Measurements from ENCODE around the gene MITF.

The MITF gene

GRCh38 chr3:69941439-69942176 is 202.3 kb downstream of the MITF start:
- Mint-ChIP-seq H3K9me3 (no peaks in the 10 kb centered on the region), H3K36me3 (ENCODE audit: low read depth) (no peaks in the 10 kb centered on the region), H3K27me3 (ENCODE audit: low read depth) (no peaks in the 10 kb centered on the region), H3K4me1 (ENCODE audit: low read depth) (peaks cover 2% of the 10 kb centered on the region), H3K27ac (no peak overlapping the region), H3K4me3 (no peak overlapping the region)

DNA sequence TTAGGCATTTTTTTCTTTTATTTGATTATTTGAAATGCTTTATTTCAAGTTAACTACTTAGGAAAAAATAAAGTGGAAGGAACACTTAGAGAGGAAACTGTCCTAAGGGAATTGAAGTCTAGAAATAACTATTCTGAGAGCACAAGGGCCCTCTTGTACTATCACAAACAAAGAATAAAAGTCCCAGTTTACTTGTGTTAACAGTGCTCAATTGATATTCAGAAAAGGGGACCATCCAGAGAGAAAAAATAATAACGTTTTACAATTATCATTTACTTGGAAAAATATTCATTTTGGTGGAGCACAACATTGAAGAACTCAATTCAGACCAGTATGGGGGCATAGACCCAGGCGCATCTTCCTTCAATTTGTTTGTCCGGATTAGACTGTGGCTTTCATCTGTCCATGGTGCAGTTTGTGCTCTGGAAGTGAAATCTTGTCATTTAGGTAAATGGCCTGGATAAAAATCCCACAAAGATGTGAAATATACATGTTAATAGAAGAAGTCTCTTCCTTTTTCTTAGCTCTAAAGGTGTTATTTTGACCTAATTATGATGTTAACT is 205.7 kb downstream of the MITF start:
- Mint-ChIP-seq H3K27me3 (ENCODE audit: low read depth) (no peaks in the 10 kb centered on the region), H3K9me3 (no peaks in the 10 kb centered on the region), H3K36me3 (ENCODE audit: low read depth) (no peaks in the 10 kb centered on the region), H3K27ac (no peak overlapping the region), H3K4me3 (no peak overlapping the region), H3K4me1 (ENCODE audit: low read depth) (no peaks in the 10 kb centered on the region)

DNA sequence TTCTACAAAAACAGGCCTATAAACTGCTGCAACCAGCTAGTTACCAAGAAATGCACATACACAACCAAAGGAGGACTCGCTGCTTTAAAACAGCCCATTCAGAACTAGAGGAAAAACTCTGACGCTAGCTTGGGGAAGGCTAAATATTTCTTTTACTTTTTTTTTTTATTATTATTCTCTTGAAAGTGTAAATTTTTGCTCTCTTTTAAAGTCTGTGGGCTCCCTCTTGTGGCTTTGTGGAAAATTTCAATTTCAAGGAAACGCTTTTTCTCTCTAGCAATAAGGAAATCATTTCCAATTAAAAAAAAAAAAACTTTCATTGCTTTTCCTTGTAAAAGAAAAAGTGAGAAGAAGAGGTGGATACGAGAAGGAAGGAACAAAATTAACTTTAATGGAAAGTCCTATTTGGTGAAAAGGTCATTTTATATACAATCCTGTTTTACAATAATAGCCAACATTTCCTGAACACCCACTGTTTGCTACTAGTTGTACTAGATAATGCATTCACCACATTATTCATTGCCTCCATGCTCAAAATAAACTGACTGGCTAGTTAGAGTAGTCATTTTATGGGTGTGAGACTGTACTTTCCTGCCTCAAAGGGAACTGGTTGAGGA is 209.1 kb downstream of the MITF start:
- no peak overlapping the region for H3K4me3 Mint-ChIP-seq
- no peaks in the 10 kb centered on the region for H3K36me3 Mint-ChIP-seq (ENCODE audit: low read depth)

DNA sequence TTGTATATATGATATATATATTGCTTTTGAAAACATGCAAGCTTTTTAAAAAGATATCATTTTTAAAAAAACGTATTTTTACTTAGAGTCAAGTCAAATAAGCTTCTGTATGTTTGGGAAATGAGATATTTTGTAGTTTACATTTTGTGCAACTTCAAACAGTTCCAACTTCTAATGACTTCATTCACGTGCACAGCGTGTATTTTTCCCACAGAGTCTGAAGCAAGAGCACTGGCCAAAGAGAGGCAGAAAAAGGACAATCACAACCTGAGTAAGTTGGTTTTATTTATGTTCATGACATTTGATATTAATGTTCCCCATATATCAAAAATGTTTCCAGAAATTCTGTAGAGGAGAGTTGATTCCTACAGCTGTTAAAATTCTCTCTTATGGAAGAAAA is 212.4 kb downstream of the MITF start:
- Mint-ChIP-seq H3K36me3 (ENCODE audit: low read depth) (no peaks in the 10 kb centered on the region), H3K4me3 (no peak overlapping the region), H3K27me3 (ENCODE audit: low read depth) (no peaks in the 10 kb centered on the region), H3K27ac (no peak overlapping the region), H3K4me1 (ENCODE audit: low read depth) (no peaks in the 10 kb centered on the region), H3K9me3 (no peaks in the 10 kb centered on the region)

More for the DNA sequence above, 209.1 kb downstream of the MITF start:
- no peaks in the 10 kb centered on the region for H3K9me3 Mint-ChIP-seq
- no peaks in the 10 kb centered on the region for H3K4me1 Mint-ChIP-seq (ENCODE audit: low read depth)
- H3K27ac Mint-ChIP-seq, result no peak overlapping the region
- H3K27me3 Mint-ChIP-seq (ENCODE audit: low read depth), result no peaks in the 10 kb centered on the region

DNA sequence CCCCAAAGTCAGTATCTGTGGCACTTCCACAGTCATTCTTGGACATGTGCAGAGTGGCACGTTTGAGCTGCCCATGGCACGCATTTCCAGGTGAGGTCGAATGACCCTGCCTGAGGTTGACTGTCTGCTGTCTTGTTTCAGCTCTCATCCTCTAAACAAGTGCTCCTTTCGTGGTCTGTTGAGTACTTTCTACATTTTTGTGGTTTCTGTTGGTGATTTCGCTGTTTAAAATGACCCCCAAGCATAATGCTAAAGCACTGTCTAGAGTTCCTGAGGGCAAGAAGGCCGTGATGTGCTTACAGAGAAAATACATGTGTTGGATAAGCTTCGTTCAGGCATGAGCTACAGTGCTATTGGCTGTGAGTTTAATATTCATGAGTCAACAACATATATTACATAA is 220.3 kb downstream of the MITF start:
- no peaks in the 10 kb centered on the region for H3K27me3 Mint-ChIP-seq (ENCODE audit: low read depth)
- H3K4me1 Mint-ChIP-seq (ENCODE audit: low read depth), result no peaks in the 10 kb centered on the region
- H3K4me3 Mint-ChIP-seq, result no peak overlapping the region
- no peaks in the 10 kb centered on the region for H3K36me3 Mint-ChIP-seq (ENCODE audit: low read depth)
- H3K9me3 Mint-ChIP-seq, result no peaks in the 10 kb centered on the region
- no peak overlapping the region for H3K27ac Mint-ChIP-seq

DNA sequence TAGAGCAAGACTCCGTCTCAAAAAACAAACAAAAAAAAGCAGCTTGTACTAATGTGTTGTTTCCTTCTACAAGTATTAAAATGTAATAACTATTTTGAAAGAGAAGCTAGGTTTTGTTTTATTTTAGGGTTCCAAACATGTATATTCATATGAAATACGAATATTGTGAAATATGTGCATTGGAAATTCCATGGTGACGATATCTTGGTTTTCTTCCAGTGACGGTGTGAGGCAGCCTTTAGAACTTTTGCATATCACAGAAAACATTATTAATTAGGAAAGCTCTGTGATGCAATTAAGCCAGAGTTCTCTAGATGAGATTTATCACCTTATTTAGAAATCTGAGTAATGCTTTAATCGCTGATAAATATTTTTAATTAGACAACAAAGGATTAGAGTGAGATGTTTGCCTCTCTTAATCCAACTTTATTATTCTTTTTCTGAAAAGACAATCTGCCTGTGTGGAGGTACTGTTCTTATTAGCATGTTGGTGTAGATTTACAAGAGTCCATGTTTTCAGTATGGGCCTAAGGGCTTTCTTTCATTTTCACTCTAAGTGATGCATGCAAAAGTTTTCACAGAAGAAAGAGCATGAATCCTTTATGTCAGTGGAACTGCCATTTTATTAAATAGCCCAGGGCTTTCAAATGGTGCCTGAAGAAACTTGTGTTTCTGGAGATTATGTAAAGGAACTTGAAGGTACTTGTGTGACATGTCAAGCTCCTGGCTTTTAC is 222.6 kb downstream of the MITF start:
- Mint-ChIP-seq H3K27me3 (ENCODE audit: low read depth) (no peaks in the 10 kb centered on the region), H3K27ac (no peak overlapping the region), H3K36me3 (ENCODE audit: low read depth) (no peaks in the 10 kb centered on the region), H3K4me1 (ENCODE audit: low read depth) (no peaks in the 10 kb centered on the region), H3K9me3 (no peaks in the 10 kb centered on the region), H3K4me3 (no peak overlapping the region)

DNA sequence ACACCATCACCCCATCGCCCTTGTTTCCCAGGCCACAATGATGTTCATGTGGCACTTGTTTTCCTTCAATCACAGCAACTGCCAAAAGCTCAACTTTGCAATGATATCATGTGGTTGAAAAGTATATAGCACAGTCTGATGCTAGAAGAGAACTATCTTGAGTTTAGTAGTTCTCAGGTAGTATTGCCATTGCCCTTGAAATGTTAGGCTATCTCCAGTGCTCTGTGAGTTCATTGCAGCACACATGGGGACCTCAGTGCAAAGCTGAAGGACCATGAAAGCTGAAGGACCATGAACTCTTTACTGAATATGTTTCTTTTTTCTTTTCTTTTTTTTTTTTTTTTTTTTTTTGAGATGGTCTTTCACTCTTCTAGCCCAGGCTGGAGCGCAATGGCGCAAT is 224.4 kb downstream of the MITF start:
- H3K9me3 Mint-ChIP-seq, result no peaks in the 10 kb centered on the region

GRCh38 chr3:69967156-69967555 is 227.9 kb downstream of the MITF start:
- Mint-ChIP-seq H3K9me3 (no peaks in the 10 kb centered on the region), H3K4me1 (ENCODE audit: low read depth) (no peaks in the 10 kb centered on the region), H3K27me3 (ENCODE audit: low read depth) (no peaks in the 10 kb centered on the region), H3K36me3 (ENCODE audit: low read depth) (no peaks in the 10 kb centered on the region), H3K4me3 (no peak overlapping the region), H3K27ac (no peak overlapping the region)

More for the DNA sequence above, 224.4 kb downstream of the MITF start:
- Mint-ChIP-seq H3K27me3 (ENCODE audit: low read depth) (no peaks in the 10 kb centered on the region), H3K4me1 (ENCODE audit: low read depth) (no peaks in the 10 kb centered on the region), H3K4me3 (no peak overlapping the region), H3K27ac (no peak overlapping the region), H3K36me3 (ENCODE audit: low read depth) (no peaks in the 10 kb centered on the region)

- H3K4me1 Mint-ChIP-seq (ENCODE audit: low read depth), result no peaks in the 10 kb centered on the region
- H3K36me3 Mint-ChIP-seq (ENCODE audit: low read depth), result no peaks in the 10 kb centered on the region
- no peaks in the 10 kb centered on the region for H3K27me3 Mint-ChIP-seq (ENCODE audit: low read depth)
- H3K4me3 Mint-ChIP-seq, result no peak overlapping the region
- no peaks in the 10 kb centered on the region for H3K9me3 Mint-ChIP-seq
- no peak overlapping the region for H3K27ac Mint-ChIP-seq
Observed at GRCh38 chr3:69970827-69971226, 231.6 kb downstream of the MITF start.

- H3K27ac Mint-ChIP-seq, result no peak overlapping the region
- H3K36me3 Mint-ChIP-seq (ENCODE audit: low read depth), result no peaks in the 10 kb centered on the region
- H3K27me3 Mint-ChIP-seq (ENCODE audit: low read depth), result no peaks in the 10 kb centered on the region
- peaks cover 1% of the 10 kb centered on the region for H3K9me3 Mint-ChIP-seq
- H3K4me3 Mint-ChIP-seq, result no peak overlapping the region
- H3K4me1 Mint-ChIP-seq (ENCODE audit: low read depth), result no peaks in the 10 kb centered on the region
Observed at GRCh38 chr3:69972672-69973071, 233.4 kb downstream of the MITF start.

GRCh38 chr3:69976021-69976420 is 236.8 kb downstream of the MITF start:
- no peaks in the 10 kb centered on the region for H3K27me3 Mint-ChIP-seq (ENCODE audit: low read depth)
- peaks cover 15% of the 10 kb centered on the region for H3K9me3 Mint-ChIP-seq
- H3K4me1 Mint-ChIP-seq (ENCODE audit: low read depth), result no peaks in the 10 kb centered on the region
- no peaks in the 10 kb centered on the region for H3K36me3 Mint-ChIP-seq (ENCODE audit: low read depth)
- no peak overlapping the region for H3K27ac Mint-ChIP-seq
- H3K4me3 Mint-ChIP-seq, result no peak overlapping the region

DNA sequence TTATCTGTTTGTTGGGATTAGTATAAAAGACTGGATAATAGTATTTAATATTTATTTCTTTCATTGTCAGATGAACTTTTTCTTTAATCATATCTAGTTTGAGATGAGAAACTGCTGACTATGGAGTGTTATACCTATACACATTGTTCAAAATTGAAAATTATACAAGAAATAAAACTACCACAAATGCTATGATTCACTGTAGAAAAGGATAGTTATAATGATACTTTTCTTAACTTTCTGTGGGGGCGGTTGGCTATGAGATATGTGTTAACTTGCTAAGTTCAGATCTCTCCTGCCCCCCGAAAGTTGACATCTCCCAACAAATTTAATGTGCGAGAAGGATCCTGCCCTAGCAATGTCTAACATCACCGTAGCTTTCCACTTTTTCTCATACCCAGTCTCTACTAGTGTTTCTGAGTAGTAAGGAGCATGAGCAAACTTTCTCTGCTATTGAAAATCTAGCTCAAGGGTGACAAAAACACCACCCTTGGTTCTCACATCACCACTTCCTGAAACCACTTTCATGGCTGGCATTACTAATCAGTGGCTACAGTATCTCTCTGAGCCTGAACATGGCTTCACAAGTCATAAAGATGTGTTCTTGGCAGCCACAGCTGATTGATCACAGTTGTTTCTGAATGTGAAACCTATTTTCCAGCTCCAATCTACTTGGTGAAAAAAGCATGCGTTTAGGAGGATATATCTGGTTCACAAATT is 244.4 kb downstream of the MITF start:
- Mint-ChIP-seq H3K9me3 (peaks cover 7% of the 10 kb centered on the region), H3K27ac (no peak overlapping the region), H3K4me3 (no peak overlapping the region), H3K4me1 (ENCODE audit: low read depth) (no peaks in the 10 kb centered on the region), H3K27me3 (ENCODE audit: low read depth) (no peaks in the 10 kb centered on the region), H3K36me3 (ENCODE audit: low read depth) (no peaks in the 10 kb centered on the region)

GRCh38 chr3:69985266-69985665 is 246.0 kb downstream of the MITF start:
- Mint-ChIP-seq H3K36me3 (ENCODE audit: low read depth) (no peaks in the 10 kb centered on the region), H3K27ac (no peak overlapping the region), H3K4me3 (no peak overlapping the region), H3K27me3 (ENCODE audit: low read depth) (no peaks in the 10 kb centered on the region), H3K4me1 (ENCODE audit: low read depth) (no peaks in the 10 kb centered on the region), H3K9me3 (no peaks in the 10 kb centered on the region)

DNA sequence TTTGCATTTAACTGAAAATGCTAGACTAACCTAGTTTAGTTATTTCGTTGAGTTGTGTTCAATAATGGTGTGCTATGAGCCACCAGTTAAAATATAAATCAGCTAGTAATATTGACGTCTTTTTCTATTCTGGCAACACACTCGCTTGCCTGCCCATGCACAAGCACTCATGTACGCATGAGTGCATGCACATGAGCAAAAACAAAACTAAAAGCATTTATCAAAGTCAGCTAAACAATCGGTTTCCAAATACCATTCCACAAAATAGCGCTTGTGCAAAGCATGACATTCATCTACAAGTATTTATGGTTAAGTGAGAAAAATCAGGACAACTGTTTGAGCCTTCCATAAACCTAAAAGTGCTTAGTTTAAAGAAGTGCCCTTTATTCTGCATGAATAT is 247.2 kb downstream of the MITF start:
- no peaks in the 10 kb centered on the region for H3K27me3 Mint-ChIP-seq (ENCODE audit: low read depth)
- H3K36me3 Mint-ChIP-seq (ENCODE audit: low read depth), result no peaks in the 10 kb centered on the region
- no peaks in the 10 kb centered on the region for H3K4me1 Mint-ChIP-seq (ENCODE audit: low read depth)
- H3K27ac Mint-ChIP-seq, result no peak overlapping the region
- H3K9me3 Mint-ChIP-seq, result no peaks in the 10 kb centered on the region
- H3K4me3 Mint-ChIP-seq, result no peak overlapping the region
